ENCODE data around the gene SOBP.

Gene SOBP

GRCh38 chr6:107707346-107708275, 217.7 kb downstream of the SOBP start:
- no peaks in the 10 kb centered on the region for H3K79me2 ChIP-seq (ENCODE audit: insufficient read depth, low read depth)
- TF ChIP-seq CTCF (conservative IDR thresholded peaks at IDR 0.05; ENCODE audit: low read depth, low read length), result no peak
- no peak overlapping the region for H3K4me3 ChIP-seq (IDR thresholded peaks at IDR 0.05; ENCODE audit: insufficient read depth, low read depth, low read length)
- no peaks in the 10 kb centered on the region for H3K36me3 ChIP-seq (ENCODE audit: insufficient read depth)
- H3K4me1 ChIP-seq (ENCODE audit: low read depth, poor library complexity, severe bottlenecking), result no peaks in the 10 kb centered on the region
- H3K27me3 ChIP-seq (ENCODE audit: insufficient read depth, low read depth), result no peaks in the 10 kb centered on the region
- no peak overlapping the region for H3K27ac ChIP-seq
- H3K4me2 ChIP-seq, result no peak overlapping the region
- H3K9ac ChIP-seq, result no peak overlapping the region
- H4K20me1 ChIP-seq (ENCODE audit: insufficient read depth), result no peaks in the 10 kb centered on the region
- no peak overlapping the region for H2AFZ ChIP-seq (ENCODE audit: low read depth)

DNA sequence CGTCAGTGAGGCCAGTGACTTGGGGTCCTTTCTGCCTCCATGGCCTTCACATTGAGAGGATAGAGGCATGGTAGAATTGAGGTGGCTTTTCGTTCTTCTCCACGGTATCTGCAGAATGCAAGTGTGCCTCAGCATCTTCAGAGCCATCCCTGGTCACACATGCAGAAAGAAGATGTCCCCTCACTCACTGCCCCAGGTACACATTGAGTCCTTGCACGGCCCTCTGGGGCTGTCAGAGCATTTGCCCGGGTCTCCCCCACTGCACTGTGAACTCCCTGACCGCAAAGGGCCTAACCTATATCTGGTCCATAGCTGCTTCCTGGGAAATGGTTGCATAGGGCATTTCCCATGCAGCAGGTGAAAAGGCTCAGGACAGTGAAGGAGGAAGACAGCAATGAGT, 218.5 kb downstream of the SOBP start:
- TF ChIP-seq CTCF (conservative IDR thresholded peaks at IDR 0.05; ENCODE audit: low read depth, low read length), result no peak
- Histone ChIP-seq H2AFZ (ENCODE audit: low read depth) (no peak overlapping the region), H3K27ac (no peak overlapping the region), H3K4me1 (ENCODE audit: low read depth, poor library complexity, severe bottlenecking) (no peaks in the 10 kb centered on the region), H3K79me2 (ENCODE audit: insufficient read depth, low read depth) (no peaks in the 10 kb centered on the region), H3K4me2 (no peak overlapping the region), H4K20me1 (ENCODE audit: insufficient read depth) (no peaks in the 10 kb centered on the region), H3K36me3 (ENCODE audit: insufficient read depth) (no peaks in the 10 kb centered on the region), H3K4me3 (IDR thresholded peaks at IDR 0.05; ENCODE audit: insufficient read depth, low read depth, low read length) (no peak overlapping the region), H3K9ac (no peak overlapping the region), H3K27me3 (ENCODE audit: insufficient read depth, low read depth) (no peaks in the 10 kb centered on the region)

- no peaks in the 10 kb centered on the region for H3K4me1 ChIP-seq (ENCODE audit: low read depth, poor library complexity, severe bottlenecking)
- no peaks in the 10 kb centered on the region for H3K79me2 ChIP-seq (ENCODE audit: insufficient read depth, low read depth)
- no peaks in the 10 kb centered on the region for H3K36me3 ChIP-seq (ENCODE audit: insufficient read depth)
- H3K4me3 ChIP-seq (IDR thresholded peaks at IDR 0.05; ENCODE audit: insufficient read depth, low read depth, low read length), result no peak overlapping the region
- no peaks in the 10 kb centered on the region for H3K27me3 ChIP-seq (ENCODE audit: insufficient read depth, low read depth)
- TF ChIP-seq CTCF (conservative IDR thresholded peaks at IDR 0.05; ENCODE audit: low read depth, low read length), result no peak
- no peak overlapping the region for H3K27ac ChIP-seq
- no peak overlapping the region for H2AFZ ChIP-seq (ENCODE audit: low read depth)
- H3K4me2 ChIP-seq, result no peak overlapping the region
- H3K9ac ChIP-seq, result no peak overlapping the region
- H4K20me1 ChIP-seq (ENCODE audit: insufficient read depth), result no peaks in the 10 kb centered on the region
These were observed 219.4 kb downstream of the SOBP start for GRCh38 chr6:107709341-107709740.

Measured in KMS-11 (cell line).